ENCODE results near the gene GPATCH1. TPM values are rescaled to one million over a fixed set of nuclear protein-coding genes. Genes with fewer than 3 reads are reported as not detected.

GPATCH1 gene
- total and polyA plus RNA-seq, 2 of the 13 experiments (the other 11 are each of a cell fraction or from before 2014, with no cell fraction given): 6.8 to 6.9 TPM

GRCh38 chr19:33100894-33101644 is 20.1 kb downstream of the GPATCH1 start (continued):
- TF ChIP-seq ZNF512B (CRISPR knock-in tag; IDR thresholded peaks at IDR 0.05; ENCODE audit: borderline replicate concordance) (peak; percentile 62; the same call in 1 of the 2 replicates), PCBP1 (IDR thresholded peaks at IDR 0.05; ENCODE audit: borderline replicate concordance, low read depth, low read length) (no peak), RBAK (CRISPR knock-in tag; IDR thresholded peaks at IDR 0.05) (no peak), LBX2 (CRISPR knock-in tag; IDR thresholded peaks at IDR 0.05; ENCODE audit: borderline replicate concordance) (no peak), HNF4A (CRISPR knock-in tag; IDR thresholded peaks at IDR 0.05) (peak; percentile 55), CREM (IDR thresholded peaks at IDR 0.05) (peak; percentile 76), CREM (CRISPR knock-in tag; IDR thresholded peaks at IDR 0.05) (no peak), ZNF607 (CRISPR knock-in tag; IDR thresholded peaks at IDR 0.05; ENCODE audit: borderline replicate concordance) (no peak), ZNF841 (CRISPR knock-in tag; IDR thresholded peaks at IDR 0.05; ENCODE audit: borderline replicate concordance) (no peak), ZNF12 (CRISPR knock-in tag; IDR thresholded peaks at IDR 0.05) (no peak), ZNF782 (CRISPR knock-in tag; IDR thresholded peaks at IDR 0.05; ENCODE audit: borderline replicate concordance) (no peak), ZNF232 (CRISPR knock-in tag; IDR thresholded peaks at IDR 0.05; ENCODE audit: borderline replicate concordance) (peak; percentile 89; the same call in 1 of the 2 replicates), ZNF816 (CRISPR knock-in tag; IDR thresholded peaks at IDR 0.05; ENCODE audit: borderline replicate concordance) (no peak), SMAD9 (CRISPR knock-in tag; IDR thresholded peaks at IDR 0.05) (no peak), ZNF709 (CRISPR knock-in tag; IDR thresholded peaks at IDR 0.05) (no peak), NFRKB (IDR thresholded peaks at IDR 0.05) (no peak), ZNF598 (CRISPR knock-in tag; IDR thresholded peaks at IDR 0.05; ENCODE audit: borderline replicate concordance) (no peak), RERE (CRISPR knock-in tag; IDR thresholded peaks at IDR 0.05; ENCODE audit: low read depth) (peak; percentile 92), CBX5 (CRISPR knock-in tag; IDR thresholded peaks at IDR 0.05; ENCODE audit: borderline replicate concordance) (peak; percentile 27; the same call in 1 of the 2 replicates), ZNF556 (CRISPR knock-in tag; IDR thresholded peaks at IDR 0.05; ENCODE audit: borderline replicate concordance) (no peak)
